HG02571 (cell line): ENCODE results near the gene STX5.
"Not testable (repeated sequence)": the region's sequence is repeated elsewhere in the genome, so short reads cannot be mapped to it uniquely, and the experiment has no call there.

Experiments
- ATAC-seq: cut with Tn5 transposase; IDR thresholded peaks from one replicate; pipeline ENCODE4 v1.9.1; 2021; ENCODE audit warnings: mild to moderate bottlenecking, moderate library complexity; ENCODE audit not compliant: unreplicated experiment

The STX5 gene

GRCh38 chr11:62788991-62789390 lies 42.9 kb downstream of the STX5 start:
- ATAC-seq, result no peak

GRCh38 chr11:62787005-62787759 lies 44.7 kb downstream of the STX5 start, which contains the start of gene TMEM179B:
TSS of gene TMEM179B (plus strand) at chr11:62787402. CDS start at chr11:62787432, 30 bp downstream.
- ATAC-seq, result peak; percentile 62

GRCh38 chr11:62786318-62787004 lies 45.4 kb downstream of the STX5 start:
- ATAC-seq, result peak; percentile 61

GRCh38 chr11:62782753-62783152 lies 49.1 kb downstream of the STX5 start:
- no peak for ATAC-seq

- ATAC-seq, result no peak
Observed at GRCh38 chr11:62778441-62778840, 53.4 kb downstream of the STX5 start.

GRCh38 chr11:62777389-62777788 lies 54.5 kb downstream of the STX5 start:
- no peak for ATAC-seq

- ATAC-seq, result no peak
Observed at GRCh38 chr11:62775646-62776045, 56.2 kb downstream of the STX5 start.

GRCh38 chr11:62774407-62774806 lies 57.4 kb downstream of the STX5 start:
- no peak for ATAC-seq

- ATAC-seq, result peak; percentile 85
Observed at GRCh38 chr11:62771144-62772021, 60.5 kb downstream of the STX5 start, which contains the start of gene TAF6L. TSS of gene TAF6L (plus strand) at chr11:62771396. CDS start at chr11:62775784, 4,388 bp downstream.

- no peak for ATAC-seq
Observed at GRCh38 chr11:62770778-62771143, 61.1 kb downstream of the STX5 start.

GRCh38 chr11:62760867-62761227 lies 71.0 kb downstream of the STX5 start:
- not testable (repeated sequence) for ATAC-seq

- ATAC-seq, result no peak
Observed at GRCh38 chr11:62757846-62758788, 73.7 kb downstream of the STX5 start.
